Measurements from ENCODE around the gene ZDHHC19.

ZDHHC19 gene

GRCh38 chr3:196186651-196187573 lies 24.3 kb downstream of the ZDHHC19 start:
- Histone ChIP-seq H3K9me3 (ENCODE audit: control insufficient read depth, insufficient read depth, low read depth, low read length) (no peaks in the 10 kb centered on the region), H3K27ac (ENCODE audit: extremely low read depth, low read depth, low read length) (no peak overlapping the region), H3K36me3 (ENCODE audit: control insufficient read depth in 2 of 2, insufficient read depth in 1 of 2, low read length in 2 of 2) (no peaks in the 10 kb centered on the region), H3K4me1 (ENCODE audit: control insufficient read depth, insufficient read depth, low read length) (no peaks in the 10 kb centered on the region), H3K4me3 (ENCODE audit: low read depth, low read length) (no peak overlapping the region)
- TF ChIP-seq ZIC2 (tag by site-specific recombination; IDR thresholded peaks at IDR 0.05) (no peak), SCRT1 (tag by site-specific recombination; IDR thresholded peaks at IDR 0.05; ENCODE audit: borderline replicate concordance) (no peak), ZNF530 (tag by site-specific recombination; IDR thresholded peaks at IDR 0.05; ENCODE audit: low read depth) (no peak), ZNF362 (tag by site-specific recombination; IDR thresholded peaks at IDR 0.05) (no peak), GLI2 (tag by site-specific recombination; IDR thresholded peaks at IDR 0.05; ENCODE audit: borderline replicate concordance, low read depth) (no peak), ZNF112 (tag by site-specific recombination; IDR thresholded peaks at IDR 0.05) (no peak), ZNF544 (tag by site-specific recombination; IDR thresholded peaks at IDR 0.05) (no peak), PBX3 (CRISPR knock-in tag; IDR thresholded peaks at IDR 0.05) (no peak), ZBTB44 (tag by site-specific recombination; IDR thresholded peaks at IDR 0.05) (no peak), ZNF175 (tag by site-specific recombination; IDR thresholded peaks at IDR 0.05) (no peak), ZNF202 (tag by site-specific recombination; IDR thresholded peaks at IDR 0.05; ENCODE audit: borderline replicate concordance) (no peak), ZXDB (tag by site-specific recombination; IDR thresholded peaks at IDR 0.05) (no peak), ZBTB8A (tag by site-specific recombination; IDR thresholded peaks at IDR 0.05) (no peak), ZNF658 (tag by site-specific recombination; IDR thresholded peaks at IDR 0.05) (no peak), SCRT2 (tag by site-specific recombination; IDR thresholded peaks at IDR 0.05) (no peak), ZNF571 (tag by site-specific recombination; IDR thresholded peaks at IDR 0.05) (no peak)
- TF ChIP-seq, protein P1, sequence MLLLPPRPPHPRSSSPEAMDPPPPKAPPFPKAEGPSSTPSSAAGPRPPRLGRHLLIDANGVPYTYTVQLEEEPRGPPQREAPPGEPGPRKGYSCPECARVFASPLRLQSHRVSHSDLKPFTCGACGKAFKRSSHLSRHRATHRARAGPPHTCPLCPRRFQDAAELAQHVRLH (tag by site-specific recombination; IDR thresholded peaks at IDR 0.05), result no peak
- TF ChIP-seq, protein P2, sequence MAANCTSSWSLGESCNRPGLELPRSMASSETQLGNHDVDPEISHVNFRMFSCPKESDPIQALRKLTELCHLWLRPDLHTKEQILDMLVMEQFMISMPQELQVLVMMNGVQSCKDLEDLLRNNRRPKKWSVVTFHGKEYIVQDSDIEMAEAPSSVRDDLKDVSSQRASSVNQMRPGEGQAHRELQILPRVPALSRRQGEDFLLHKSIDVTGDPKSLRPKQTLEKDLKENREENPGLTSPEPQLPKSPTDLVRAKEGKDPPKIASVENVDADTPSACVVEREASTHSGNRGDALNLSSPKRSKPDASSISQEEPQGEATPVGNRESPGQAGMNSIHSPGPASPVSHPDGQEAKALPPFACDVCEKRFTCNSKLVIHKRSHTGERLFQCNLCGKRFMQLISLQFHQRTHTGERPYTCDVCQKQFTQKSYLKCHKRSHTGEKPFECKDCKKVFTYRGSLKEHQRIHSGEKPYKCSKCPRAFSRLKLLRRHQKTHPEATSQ (tag by site-specific recombination; IDR thresholded peaks at IDR 0.05), result no peak
- TF ChIP-seq, protein P3, sequence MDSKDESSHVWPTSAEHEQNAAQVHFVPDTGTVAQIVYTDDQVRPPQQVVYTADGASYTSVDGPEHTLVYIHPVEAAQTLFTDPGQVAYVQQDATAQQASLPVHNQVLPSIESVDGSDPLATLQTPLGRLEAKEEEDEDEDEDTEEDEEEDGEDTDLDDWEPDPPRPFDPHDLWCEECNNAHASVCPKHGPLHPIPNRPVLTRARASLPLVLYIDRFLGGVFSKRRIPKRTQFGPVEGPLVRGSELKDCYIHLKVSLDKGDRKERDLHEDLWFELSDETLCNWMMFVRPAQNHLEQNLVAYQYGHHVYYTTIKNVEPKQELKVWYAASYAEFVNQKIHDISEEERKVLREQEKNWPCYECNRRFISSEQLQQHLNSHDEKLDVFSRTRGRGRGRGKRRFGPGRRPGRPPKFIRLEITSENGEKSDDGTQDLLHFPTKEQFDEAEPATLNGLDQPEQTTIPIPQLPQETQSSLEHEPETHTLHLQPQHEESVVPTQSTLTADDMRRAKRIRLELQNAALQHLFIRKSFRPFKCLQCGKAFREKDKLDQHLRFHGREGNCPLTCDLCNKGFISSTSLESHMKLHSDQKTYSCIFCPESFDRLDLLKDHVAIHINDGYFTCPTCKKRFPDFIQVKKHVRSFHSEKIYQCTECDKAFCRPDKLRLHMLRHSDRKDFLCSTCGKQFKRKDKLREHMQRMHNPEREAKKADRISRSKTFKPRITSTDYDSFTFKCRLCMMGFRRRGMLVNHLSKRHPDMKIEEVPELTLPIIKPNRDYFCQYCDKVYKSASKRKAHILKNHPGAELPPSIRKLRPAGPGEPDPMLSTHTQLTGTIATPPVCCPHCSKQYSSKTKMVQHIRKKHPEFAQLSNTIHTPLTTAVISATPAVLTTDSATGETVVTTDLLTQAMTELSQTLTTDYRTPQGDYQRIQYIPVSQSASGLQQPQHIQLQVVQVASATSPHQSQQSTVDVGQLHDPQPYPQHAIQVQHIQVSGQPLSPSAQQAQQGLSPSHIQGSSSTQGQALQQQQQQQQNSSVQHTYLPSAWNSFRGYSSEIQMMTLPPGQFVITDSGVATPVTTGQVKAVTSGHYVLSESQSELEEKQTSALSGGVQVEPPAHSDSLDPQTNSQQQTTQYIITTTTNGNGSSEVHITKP (tag by site-specific recombination; IDR thresholded peaks at IDR 0.05), result no peak
- TF ChIP-seq, protein P4, sequence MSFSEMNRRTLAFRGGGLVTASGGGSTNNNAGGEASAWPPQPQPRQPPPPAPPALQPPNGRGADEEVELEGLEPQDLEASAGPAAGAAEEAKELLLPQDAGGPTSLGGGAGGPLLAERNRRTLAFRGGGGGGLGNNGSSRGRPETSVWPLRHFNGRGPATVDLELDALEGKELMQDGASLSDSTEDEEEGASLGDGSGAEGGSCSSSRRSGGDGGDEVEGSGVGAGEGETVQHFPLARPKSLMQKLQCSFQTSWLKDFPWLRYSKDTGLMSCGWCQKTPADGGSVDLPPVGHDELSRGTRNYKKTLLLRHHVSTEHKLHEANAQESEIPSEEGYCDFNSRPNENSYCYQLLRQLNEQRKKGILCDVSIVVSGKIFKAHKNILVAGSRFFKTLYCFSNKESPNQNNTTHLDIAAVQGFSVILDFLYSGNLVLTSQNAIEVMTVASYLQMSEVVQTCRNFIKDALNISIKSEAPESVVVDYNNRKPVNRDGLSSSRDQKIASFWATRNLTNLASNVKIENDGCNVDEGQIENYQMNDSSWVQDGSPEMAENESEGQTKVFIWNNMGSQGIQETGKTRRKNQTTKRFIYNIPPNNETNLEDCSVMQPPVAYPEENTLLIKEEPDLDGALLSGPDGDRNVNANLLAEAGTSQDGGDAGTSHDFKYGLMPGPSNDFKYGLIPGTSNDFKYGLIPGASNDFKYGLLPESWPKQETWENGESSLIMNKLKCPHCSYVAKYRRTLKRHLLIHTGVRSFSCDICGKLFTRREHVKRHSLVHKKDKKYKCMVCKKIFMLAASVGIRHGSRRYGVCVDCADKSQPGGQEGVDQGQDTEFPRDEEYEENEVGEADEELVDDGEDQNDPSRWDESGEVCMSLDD (tag by site-specific recombination; IDR thresholded peaks at IDR 0.05), result no peak
- ChIA-PET CTCF (interaction anchor here (2.0 to 2.4 kb wide), 2 partner anchors 10 to 114 kb away, joined by 8 to 9 read pairs; no protein-coding TSS in a partner anchor), POLR2A (no interaction called here)

Measured in HEK293 (cell line).